GM19240 (cell line): ENCODE measurements around the gene ZGPAT.

ENCODE experiments used
- DNase-seq: peaks from one replicate; pipeline ENCODE4 v3.0.0; 2011; ENCODE audit warnings: low spot score; ENCODE audit not compliant: insufficient read length

ZGPAT gene

GRCh38 chr20:63733579-63734081, 25.8 kb downstream of the ZGPAT start:
- no peak for DNase-seq

GRCh38 chr20:63734111-63734945, 26.5 kb downstream of the ZGPAT start:
- DNase-seq = no peak

GRCh38 chr20:63734946-63735858, 27.4 kb downstream of the ZGPAT start:
- no peak for DNase-seq

- DNase-seq = no peak
Observed at GRCh38 chr20:63735859-63736718, 28.2 kb downstream of the ZGPAT start, which contains the start of gene LIME1. Gene LIME1 (plus strand): TSS chr20:63736664. CDS start chr20:63737550, 886 bp downstream.

- DNase-seq = no peak
Observed at GRCh38 chr20:63736893-63737694, 29.3 kb downstream of the ZGPAT start.

- no peak for DNase-seq
Observed at GRCh38 chr20:63737695-63737944, 29.8 kb downstream of the ZGPAT start.

GRCh38 chr20:63737945-63738686, 30.3 kb downstream of the ZGPAT start:
- DNase-seq = no peak

GRCh38 chr20:63738687-63739129, 30.9 kb downstream of the ZGPAT start:
- DNase-seq = no peak

GRCh38 chr20:63739130-63740069, 31.6 kb downstream of the ZGPAT start, which contains the start of gene SLC2A4RG:
Gene SLC2A4RG (plus strand): TSS chr20:63739776. CDS start chr20:63739913, 137 bp downstream.
- peak; percentile 97 for DNase-seq

- no peak for DNase-seq
Observed at GRCh38 chr20:63740070-63740626, 32.3 kb downstream of the ZGPAT start.

- peak; percentile 77 for DNase-seq
Observed at GRCh38 chr20:63740627-63741353, 33.0 kb downstream of the ZGPAT start.

GRCh38 chr20:63741354-63741675, 33.5 kb downstream of the ZGPAT start:
- no peak for DNase-seq

- DNase-seq = no peak
Observed at GRCh38 chr20:63741676-63742380, 34.0 kb downstream of the ZGPAT start.

- DNase-seq = no peak
Observed at GRCh38 chr20:63742381-63743024, 34.7 kb downstream of the ZGPAT start.

GRCh38 chr20:63743210-63743970, 35.6 kb downstream of the ZGPAT start:
- no peak for DNase-seq

GRCh38 chr20:63744158-63744557, 36.3 kb downstream of the ZGPAT start:
- no peak for DNase-seq
